Measurements from ENCODE around the gene SCLY. TPM values are rescaled to one million over a fixed set of nuclear protein-coding genes. Genes with fewer than 3 reads are reported as not detected.

Gene SCLY
- polyA plus RNA-seq, 3 donors, result 9.5 to 10.6 (median 10.3) TPM

- H3K27ac ChIP-seq (ENCODE audit: low read depth in 1 of 2, low read length in 2 of 2), result no peak overlapping the region
- H3K4me3 Mint-ChIP-seq, result no peak overlapping the region
- peaks cover 0 to 2% (median 0%) of the 10 kb centered on the region in 3 donors for H3K27me3 Mint-ChIP-seq (ENCODE audit: low read depth in 3 of 3)
- 97% methylated on average over 12 of the region's 15 CpGs for WGBS (ENCODE audit: insufficient coverage)
- H3K9ac ChIP-seq (ENCODE audit: insufficient read depth, low read length, poor library complexity, severe bottlenecking), result no peak overlapping the region
- no peak overlapping the region for H3K27ac Mint-ChIP-seq
- peaks cover 2% of the 10 kb centered on the region for H3K4me1 Mint-ChIP-seq
- TF ChIP-seq CTCF (IDR thresholded peaks at IDR 0.05), result no peak
- no peak overlapping the region for H3K4me2 ChIP-seq (replicated peaks; ENCODE audit: extremely low read depth, low read length, poor library complexity, severe bottlenecking)
- no peaks in the 10 kb centered on the region for H3K36me3 ChIP-seq (replicated peaks in 1 of 2; ENCODE audit: control insufficient read depth in 1 of 2, insufficient read depth in 2 of 2, low read length in 2 of 2)
- H3K9me3 ChIP-seq (replicated peaks in 1 of 2; ENCODE audit: control insufficient read depth in 1 of 2, insufficient read depth in 1 of 2, low read length in 2 of 2), result no peaks in the 10 kb centered on the region
- intact Hi-C loops (cut with micrococcal nuclease), result no loop called here
- H3K4me1 ChIP-seq (ENCODE audit: control insufficient read depth in 1 of 2, insufficient read depth in 2 of 2, low read length in 2 of 2), result no peaks in the 10 kb centered on the region
- no peak overlapping the region for H3K4me3 ChIP-seq (replicated peaks in 1 of 3; ENCODE audit: low read depth in 2 of 3, low read length in 3 of 3)
- DNase-seq, result no peak
- no peak overlapping the region for H2AFZ ChIP-seq (ENCODE audit: insufficient read depth, low read depth, low read length, poor library complexity, severe bottlenecking)
- H3K36me3 Mint-ChIP-seq, result no peaks in the 10 kb centered on the region
- H3K27me3 ChIP-seq (ENCODE audit: control insufficient read depth in 2 of 2, insufficient read depth in 2 of 2, low read length in 2 of 2), result no peaks in the 10 kb centered on the region
- no peaks in the 10 kb centered on the region for H3K79me2 ChIP-seq (ENCODE audit: insufficient read depth, low read length)
- no peaks in the 10 kb centered on the region for H4K20me1 ChIP-seq (ENCODE audit: insufficient read depth, low read length)
- H3K9me3 Mint-ChIP-seq, result peaks cover 0 to 4% (median under 1%) of the 10 kb centered on the region in 7 donors
These were observed 88.2 kb downstream of the SCLY start for GRCh38 chr2:238148981-238149380.

Small RNA genes lying within 50 kb of the gene (small RNA-seq; reads per million reads assigned to genes)
- gene RNU6-1333P (ENCODE audit: insufficient read length, low read depth), result not detected

Other genes with a start within 250 kb of the SCLY start
- gene RAMP1, start 201.4 kb upstream of the SCLY start, polyA plus RNA-seq, result not detected
- gene UBE2F, start 94.0 kb upstream of the SCLY start, polyA plus RNA-seq, result 100 to 1,000 TPM in 2 of 3 donors, 10 to 100 TPM in 1; 51.1 to 120 (median 117) TPM
- gene ESPNL, start 39.3 kb downstream of the SCLY start, polyA plus RNA-seq, result not detected
- gene KLHL30, start 77.7 kb downstream of the SCLY start, polyA plus RNA-seq, result under 1 TPM in 2 of 3 donors, not detected in 1; 0.01 to 0.14 TPM
- gene ERFE, start 98.0 kb downstream of the SCLY start, polyA plus RNA-seq, result not detected
- 10 to 100 TPM; 23.2 to 44.2 (median 29.3) TPM for gene ILKAP, start 142.7 kb downstream of the SCLY start, polyA plus RNA-seq
- gene HES6, start 179.0 kb downstream of the SCLY start, polyA plus RNA-seq, result 1 to 10 TPM; 2.1 to 4.0 (median 2.8) TPM
- gene PER2, start 227.6 kb downstream of the SCLY start, polyA plus RNA-seq, result 1 to 10 TPM; 1.6 to 5.6 (median 3.1) TPM